WTC11 (cell line): ENCODE data around the gene ISCU. TPM values are rescaled to one million over a fixed set of nuclear protein-coding genes. Genes with fewer than 3 reads are reported as not detected.

Experiments
- ATAC-seq: fragments of 200-7000 bp; cut with Tn5 transposase; 2 replicates; pipeline ENCODE4 v1.10.0; 2021; ENCODE audit warnings: mild to moderate bottlenecking, moderate library complexity
- CTCF ChIA-PET: fragments of 300-600 bp; sonication (Branson Sonifier 250); formaldehyde crosslinking; loops from one replicate; lab custom pipeline; 2021; ENCODE audit warnings: antibody characterized with exemption; lab: Charles Lee
- POLR2A ChIA-PET: fragments of 350-600 bp; sonication (Branson Sonifier 250); formaldehyde crosslinking; loops from one replicate; lab custom pipeline; 2021; ENCODE audit warnings: antibody characterized with exemption; lab: Charles Lee
- DNase-seq: peaks from one replicate; pipeline ENCODE4 v3.0.0; 2021; ENCODE audit warnings: low spot score
- H3K27ac Mint-ChIP-seq: 2 replicates; pipeline ENCODE4 v1.8.0; 2021; ENCODE audit warnings: mixed read lengths
- H3K27me3 Mint-ChIP-seq: 2 replicates; pipeline ENCODE4 v1.8.0; 2021; ENCODE audit warnings: low read depth, mild to moderate bottlenecking, moderate library complexity, mixed read lengths
- H3K36me3 Mint-ChIP-seq: 2 replicates; pipeline ENCODE4 v1.8.0; 2021; ENCODE audit warnings: mixed read lengths
- H3K4me1 Mint-ChIP-seq: 2 replicates; pipeline ENCODE4 v1.8.0; 2022; ENCODE audit warnings: mixed read lengths
- H3K4me3 Mint-ChIP-seq: 2 replicates; pipeline ENCODE4 v1.8.0; 2021; ENCODE audit warnings: mild to moderate bottlenecking, moderate library complexity, mixed read lengths
- H3K9me3 Mint-ChIP-seq: 2 replicates; pipeline ENCODE4 v1.8.0; 2021; ENCODE audit warnings: mixed read lengths
- AR ChIP-seq: fragments of 250-450 bp; sonication (Bioruptor Pico); IDR thresholded peaks from 2 replicates; pipeline ENCODE4 v1.9.0; 2021; ENCODE audit warnings: mild to moderate bottlenecking
- ATF1 ChIP-seq: sonication (generic); formaldehyde crosslinking; IDR thresholded peaks from 2 replicates; pipeline ENCODE4 v1.8.1; 2023; ENCODE audit warnings: mild to moderate bottlenecking, moderate library complexity, missing genetic modification reagents
- CBFB ChIP-seq: sonication (generic); formaldehyde crosslinking; IDR thresholded peaks from 2 replicates; pipeline ENCODE4 v1.8.1; 2022; ENCODE audit warnings: mild to moderate bottlenecking, low read depth, missing genetic modification reagents
- E2F4 ChIP-seq: sonication (generic); formaldehyde crosslinking; IDR thresholded peaks from 2 replicates; pipeline ENCODE4 v1.8.1; 2022; ENCODE audit warnings: low read depth, mild to moderate bottlenecking, moderate library complexity, missing genetic modification reagents, borderline replicate concordance
- EMX1 ChIP-seq: fragments of 250-450 bp; sonication (Bioruptor Pico); IDR thresholded peaks from 2 replicates; pipeline ENCODE4 v1.8.0; 2021; ENCODE audit warnings: mild to moderate bottlenecking
- FOXK1 ChIP-seq: sonication (generic); formaldehyde crosslinking; IDR thresholded peaks from 2 replicates; pipeline ENCODE4 v1.8.0; 2022; ENCODE audit warnings: mild to moderate bottlenecking, moderate library complexity, missing genetic modification reagents
- FOXP4 ChIP-seq: sonication (generic); formaldehyde crosslinking; IDR thresholded peaks from 2 replicates; pipeline ENCODE4 v1.8.0; 2022; ENCODE audit warnings: mild to moderate bottlenecking, missing genetic modification reagents
- GABPB1 ChIP-seq: sonication (generic); formaldehyde crosslinking; IDR thresholded peaks from 2 replicates; pipeline ENCODE4 v1.8.1; 2023; ENCODE audit warnings: mild to moderate bottlenecking, missing genetic modification reagents
- JUN ChIP-seq: sonication (generic); formaldehyde crosslinking; IDR thresholded peaks from 2 replicates; pipeline ENCODE4 v1.8.0; 2023; ENCODE audit warnings: mild to moderate bottlenecking, missing genetic modification reagents
- MLX ChIP-seq: sonication (generic); formaldehyde crosslinking; IDR thresholded peaks from 2 replicates; pipeline ENCODE4 v1.8.1; 2023; ENCODE audit warnings: mild to moderate bottlenecking, missing genetic modification reagents, moderate library complexity
- NFATC4 ChIP-seq: fragments of 250-450 bp; sonication (Bioruptor Pico); IDR thresholded peaks from 2 replicates; pipeline ENCODE4 v1.9.0; 2021; ENCODE audit warnings: mild to moderate bottlenecking
- NFYB ChIP-seq: sonication (generic); formaldehyde crosslinking; conservative IDR thresholded peaks from 2 replicates; pipeline ENCODE4 v1.8.0; 2022; ENCODE audit warnings: low read depth, missing genetic modification reagents
- PREB ChIP-seq: sonication (generic); formaldehyde crosslinking; IDR thresholded peaks from 2 replicates; pipeline ENCODE4 v1.8.1; 2022; ENCODE audit warnings: mild to moderate bottlenecking, missing genetic modification reagents, moderate library complexity, borderline replicate concordance
- TEAD4 ChIP-seq: sonication (generic); formaldehyde crosslinking; IDR thresholded peaks from 2 replicates; pipeline ENCODE4 v1.8.0; 2022; ENCODE audit warnings: mild to moderate bottlenecking, missing genetic modification reagents
- USF1 ChIP-seq: sonication (generic); formaldehyde crosslinking; IDR thresholded peaks from 2 replicates; pipeline ENCODE4 v1.8.0; 2022; ENCODE audit warnings: mild to moderate bottlenecking, missing genetic modification reagents
- ZBTB21 ChIP-seq: sonication (generic); formaldehyde crosslinking; IDR thresholded peaks from 2 replicates; pipeline ENCODE4 v1.8.1; 2023; ENCODE audit warnings: mild to moderate bottlenecking, missing genetic modification reagents, borderline replicate concordance
- ZNF232 ChIP-seq: sonication (generic); formaldehyde crosslinking; IDR thresholded peaks from 2 replicates; pipeline ENCODE4 v1.8.0; 2022; ENCODE audit warnings: mild to moderate bottlenecking, missing genetic modification reagents
- total RNA-seq: library from RNA; stranded (reverse); gene quantifications from 3 replicates; pipeline ENCODE4 v1.2.3, GENCODE V29; 2021

ISCU gene
- total RNA-seq, 1 experiment from 2014 or later, result 85.9 TPM

- TF ChIP-seq GABPB1 (peak; percentile 93), FOXP4 (no peak)
- ChIA-PET POLR2A (interaction anchor here (0.6 to 1.3 kb wide), 8 partner anchors 10 to 592 kb away, joined by 3 to 8 read pairs (median 4); partner anchors contain the start of gene TMEM119), CTCF (interaction anchor here (1.1 to 1.6 kb wide), 3 partner anchors 7 to 55 kb away, joined by 3 to 14 read pairs (median 7); no protein-coding TSS in a partner anchor)
- Mint-ChIP-seq H3K9me3 (no peaks in the 10 kb centered on the region), H3K27ac (peak overlapping the region; percentile 96), H3K4me1 (peaks cover 22% of the 10 kb centered on the region), H3K4me3 (peak overlapping the region; percentile 100), H3K36me3 (peaks cover 54% of the 10 kb centered on the region), H3K27me3 (no peaks in the 10 kb centered on the region)
- DNase-seq (peak; percentile 77), ATAC-seq (peak; percentile 37)
These were observed 874 bp downstream of the ISCU start for GRCh38 chr12:108563136-108563803.

- H3K27ac Mint-ChIP-seq, result no peak overlapping the region
- H3K27me3 Mint-ChIP-seq, result no peaks in the 10 kb centered on the region
- TF ChIP-seq FOXK1 (CRISPR knock-in tag) (no peak), USF1 (no peak), PREB (no peak), E2F4 (CRISPR knock-in tag) (no peak), ZNF232 (CRISPR knock-in tag) (no peak), NFATC4 (CRISPR knock-in tag) (no peak), EMX1 (CRISPR knock-in tag) (no peak), TEAD4 (no peak), CBFB (CRISPR knock-in tag) (no peak), ZBTB21 (CRISPR knock-in tag) (no peak), JUN (CRISPR knock-in tag) (no peak), AR (CRISPR knock-in tag) (no peak), NFYB (CRISPR knock-in tag) (no peak), FOXP4 (no peak), ATF1 (no peak), MLX (CRISPR knock-in tag) (no peak)
- H3K36me3 Mint-ChIP-seq, result peaks cover 57% of the 10 kb centered on the region
- DNase-seq (no peak), ATAC-seq (no peak)
- POLR2A ChIA-PET, result no interaction called here
- no peaks in the 10 kb centered on the region for H3K9me3 Mint-ChIP-seq
- peak overlapping the region; percentile 100 for H3K4me3 Mint-ChIP-seq
- peaks cover 20% of the 10 kb centered on the region for H3K4me1 Mint-ChIP-seq
- CTCF ChIA-PET, result no interaction called here
These were observed 1.4 kb downstream of the ISCU start for GRCh38 chr12:108563804-108564151.
